Lower leg skin (tissue), 4 donors: ENCODE results near the gene SCRN3. TPM values are rescaled to one million over a fixed set of nuclear protein-coding genes. Genes with fewer than 3 reads are reported as not detected.
"Not testable (repeated sequence)": the region's sequence is repeated elsewhere in the genome, so short reads cannot be mapped to it uniquely, and the experiment has no call there.

ENCODE experiments used
- DNase-seq, 2 donors: peaks; one replicate each; pipeline ENCODE4 v3.0.0-alpha.2; 2019; ENCODE audit warnings: low spot score in 2 of 2
- H3K4me3 ChIP-seq: fragments of 200-600 bp; sonication (generic); 2 replicates; pipeline ENCODE4 v1.5.1; 2017; ENCODE audit warnings: mild to moderate bottlenecking, low read depth; ENCODE audit not compliant: poor library complexity, severe bottlenecking
- CTCF ChIP-seq, 3 donors: fragments of 450-650 bp; IDR thresholded peaks; one replicate each; pipeline ENCODE4 v1.5.1; 2016; ENCODE audit warnings: antibody characterized with exemption in 3 of 3, mild to moderate bottlenecking in 3 of 3, moderate library complexity in 2 of 3
- POLR2A ChIP-seq, 2 donors: fragments of 450-650 bp; IDR thresholded peaks; one replicate each; pipeline ENCODE4 v1.6.1; 2016 to 2017; ENCODE audit warnings: antibody characterized with exemption in 2 of 2, mild to moderate bottlenecking in 1 of 2, moderate library complexity in 1 of 2
- WGBS, 2 donors: methylation state at CpG; one replicate each; pipeline ENCODE4 v1.1.5; 2018; 5-methylcytosine and 5-hydroxymethylcytosine counted together
- intact Hi-C: fragments of 100-400 bp; cut with DNase I; formaldehyde crosslinking; loops from one replicate; pipeline ENCODE4 v1.15.0; 2023; ENCODE audit warnings: low total_unique reads
- total RNA-seq, 4 donors: library from RNA; depleted of rRNA; stranded (reverse); fragments of >200 nt; gene quantifications; one replicate each; pipeline ENCODE4 v1.1.0, GENCODE V29; 2016

SCRN3 gene
- total RNA-seq, 4 donors from 2014 or later = 10.1 to 14.3 (median 12.9) TPM

- 73 to 83% methylated on average over 3 of the region's 3 CpGs for WGBS, 2 donors
- H3K4me3 ChIP-seq = no peak overlapping the region
- intact Hi-C loops = no loop called here
- no peak for TF ChIP-seq POLR2A (IDR thresholded peaks at IDR 0.05)
- TF ChIP-seq CTCF (IDR thresholded peaks at IDR 0.05) = no peak
- no peak for DNase-seq
These were observed 2.2 kb downstream of the SCRN3 start for GRCh38 chr2:174397773-174398172.

DNA sequence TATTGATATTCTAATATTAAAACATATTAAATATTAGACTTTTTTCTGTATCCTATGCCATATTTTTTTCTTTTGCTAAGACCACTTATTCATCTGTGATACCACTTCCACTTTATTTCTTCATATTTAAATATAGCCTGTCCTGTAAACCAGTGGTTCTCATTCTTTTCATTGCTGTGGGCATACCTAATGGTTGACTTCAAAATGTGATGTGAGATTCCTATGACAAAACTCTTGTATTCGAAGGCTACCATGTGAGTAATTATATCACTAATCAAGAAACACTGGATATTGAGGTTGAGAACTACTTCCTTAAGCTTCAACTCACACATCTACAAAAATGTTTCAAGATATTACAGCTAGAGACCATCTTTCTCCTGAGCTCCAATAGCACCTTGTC, 3.6 kb downstream of the SCRN3 start:
- WGBS, 2 donors = 73 to 80% methylated on average over 1 of the region's 1 CpG
- TF ChIP-seq CTCF (IDR thresholded peaks at IDR 0.05) (no peak), POLR2A (IDR thresholded peaks at IDR 0.05) (no peak)
- intact Hi-C loops = no loop called here
- DNase-seq = no peak
- no peak overlapping the region for H3K4me3 ChIP-seq

GRCh38 chr2:174400853-174401252, 5.3 kb downstream of the SCRN3 start:
- intact Hi-C loops = no loop called here
- H3K4me3 ChIP-seq = no peak overlapping the region
- DNase-seq = no peak
- TF ChIP-seq CTCF (IDR thresholded peaks at IDR 0.05) (no peak), POLR2A (IDR thresholded peaks at IDR 0.05) (no peak)

- TF ChIP-seq POLR2A (IDR thresholded peaks at IDR 0.05) = no peak
- TF ChIP-seq CTCF (IDR thresholded peaks at IDR 0.05) = no peak
- DNase-seq = no peak
- no peak overlapping the region for H3K4me3 ChIP-seq
- intact Hi-C loops = no loop called here
These were observed 8.1 kb downstream of the SCRN3 start for GRCh38 chr2:174403628-174404027.

DNA sequence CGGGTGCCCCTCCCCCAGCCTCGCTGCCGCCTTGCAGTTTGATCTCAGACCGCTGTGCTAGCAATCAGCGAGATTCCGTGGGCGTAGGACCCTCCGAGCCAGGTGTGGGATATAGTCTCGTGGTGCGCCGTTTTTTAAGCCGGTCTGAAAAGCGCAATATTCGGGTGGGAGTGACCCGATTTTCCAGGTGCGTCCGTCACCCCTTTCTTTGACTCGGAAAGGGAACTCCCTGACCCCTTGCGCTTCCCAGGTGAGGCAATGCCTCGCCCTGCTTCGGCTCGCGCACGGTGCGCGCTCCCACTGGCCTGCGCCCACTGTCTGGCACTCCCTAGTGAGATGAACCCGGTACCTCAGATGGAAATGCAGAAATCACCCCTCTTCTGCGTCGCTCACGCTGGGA, 14.5 kb downstream of the SCRN3 start:
- WGBS, 2 donors = 88 to 91% methylated on average over 10 to 12 of the region's 31 CpGs
- H3K4me3 ChIP-seq, intact Hi-C loops, DNase-seq: not testable (repeated sequence)

GRCh38 chr2:174412256-174412655, 16.7 kb downstream of the SCRN3 start:
- intact Hi-C loops = no loop called here
- TF ChIP-seq CTCF (IDR thresholded peaks at IDR 0.05) (no peak), POLR2A (IDR thresholded peaks at IDR 0.05) (no peak)
- H3K4me3 ChIP-seq = no peak overlapping the region
- no peak for DNase-seq
